Measurements from ENCODE around the gene EMCN.

Gene EMCN

DNA sequence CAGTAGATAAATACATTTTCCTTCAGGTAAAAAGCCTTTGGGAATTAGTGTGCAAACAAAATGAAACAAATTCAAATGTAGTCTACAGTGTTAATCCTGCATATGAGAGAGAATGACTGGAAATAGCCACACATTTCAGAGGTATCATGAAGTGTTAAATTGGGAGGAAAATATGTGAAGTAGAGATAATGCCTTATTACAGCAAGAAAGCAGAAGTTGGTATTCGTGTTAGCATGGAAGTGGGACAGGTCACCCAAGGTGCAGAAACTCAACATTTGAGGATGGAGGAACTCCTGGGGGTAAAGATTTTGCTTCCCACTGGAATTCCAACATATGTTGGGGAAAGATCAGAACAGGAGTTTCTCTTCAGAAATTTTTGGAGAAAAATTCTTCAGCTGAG, 51.3 kb downstream of the EMCN start:
- no peak overlapping the region for H2BK12ac ChIP-seq (ENCODE audit: low read length)
- WGBS (ENCODE audit: extremely low coverage, insufficient coverage, insufficient read length) = no CpG with 5 or more reads among the region's 1 CpG

DNA sequence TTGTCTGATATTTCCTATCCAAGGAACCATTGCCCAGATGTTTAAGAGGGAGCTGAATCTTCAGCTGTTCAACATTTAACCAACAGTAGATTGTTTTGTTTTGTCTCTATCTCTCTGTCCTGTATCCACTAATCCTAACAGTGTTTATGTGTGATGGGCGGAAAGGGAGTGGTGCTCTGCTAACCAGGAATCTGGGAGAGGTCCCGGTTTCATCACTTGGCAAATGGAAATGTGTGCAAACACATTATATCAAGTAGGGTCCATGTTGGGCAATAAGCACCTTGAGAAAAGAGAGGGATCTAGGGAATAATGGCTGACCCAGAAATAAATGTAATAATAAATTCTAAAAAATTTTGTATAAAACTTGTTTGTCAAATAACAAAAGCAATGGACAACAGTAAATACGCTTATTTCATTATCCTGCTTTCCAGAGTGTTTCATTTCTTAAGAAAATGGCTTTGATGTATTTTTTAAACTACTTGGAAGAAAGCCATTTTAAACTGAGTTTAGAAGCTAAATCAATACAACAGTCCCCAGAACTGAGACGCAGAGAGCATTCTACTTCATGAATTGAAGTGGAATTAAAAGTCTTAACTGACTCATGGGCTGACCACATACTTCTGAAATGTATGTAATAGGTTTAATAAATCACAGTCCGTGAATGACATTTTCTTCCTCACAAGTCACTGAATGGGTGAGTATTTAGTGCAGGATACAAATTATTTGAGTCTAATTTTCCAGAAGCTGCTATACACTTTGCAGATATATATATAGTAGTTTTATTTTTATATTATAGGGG, 55.8 kb downstream of the EMCN start:
- Histone ChIP-seq H3K79me2 (ENCODE audit: control insufficient read depth, insufficient read depth, low read length, poor library complexity) (no peaks in the 10 kb centered on the region), H3K14ac (ENCODE audit: low read length) (no peak overlapping the region), H2AFZ (ENCODE audit: insufficient read depth, low read length, poor library complexity) (no peak overlapping the region), H3K18ac (ENCODE audit: low read length) (no peak overlapping the region), H3K9me3 (ENCODE audit: insufficient read depth, low read depth, low read length) (no peaks in the 10 kb centered on the region), H2AK5ac (ENCODE audit: low read length) (no peak overlapping the region), H3K36me3 (ENCODE audit: control insufficient read depth in 1 of 2, insufficient read depth in 2 of 2, low read length in 2 of 2) (no peaks in the 10 kb centered on the region), H4K8ac (ENCODE audit: low read depth, low read length) (no peak overlapping the region), H3K27me3 (ENCODE audit: insufficient read depth, low read length) (no peaks in the 10 kb centered on the region), H3K4me1 (ENCODE audit: control insufficient read depth in 1 of 2, insufficient read depth in 2 of 2, low read length in 2 of 2) (no peaks in the 10 kb centered on the region), H3K4me2 (ENCODE audit: low read length) (no peak overlapping the region), H3K79me1 (ENCODE audit: low read length) (no peaks in the 10 kb centered on the region), H3K23ac (ENCODE audit: low read length) (no peak overlapping the region), H2BK12ac (ENCODE audit: low read length) (no peak overlapping the region), H3K4me3 (ENCODE audit: low read depth, low read length) (no peak overlapping the region), H4K12ac (ENCODE audit: low read depth, low read length) (no peak overlapping the region), H3K27ac (ENCODE audit: low read depth, low read length) (no peak overlapping the region), H4K91ac (ENCODE audit: low read depth, low read length) (no peak overlapping the region), H3K4ac (ENCODE audit: low read depth, low read length) (no peak overlapping the region), H2BK120ac (ENCODE audit: insufficient read depth, low read length, poor library complexity) (no peak overlapping the region), H3K9ac (ENCODE audit: low read length) (no peak overlapping the region), H2BK5ac (ENCODE audit: low read depth, low read length, poor library complexity) (no peak overlapping the region)
- DNase-seq = no peak
- no CpG with 5 or more reads among the region's 5 CpGs for WGBS (ENCODE audit: extremely low coverage, insufficient coverage, insufficient read length)

More for the DNA sequence above, 51.3 kb downstream of the EMCN start:
- H4K8ac ChIP-seq (ENCODE audit: low read depth, low read length) = no peak overlapping the region
- no peak overlapping the region for H2AFZ ChIP-seq (ENCODE audit: insufficient read depth, low read length, poor library complexity)
- H3K36me3 ChIP-seq (ENCODE audit: control insufficient read depth in 1 of 2, insufficient read depth in 2 of 2, low read length in 2 of 2) = no peaks in the 10 kb centered on the region
- H3K4me2 ChIP-seq (ENCODE audit: low read length) = no peak overlapping the region
- no peak overlapping the region for H3K4ac ChIP-seq (ENCODE audit: low read depth, low read length)
- H3K27me3 ChIP-seq (ENCODE audit: insufficient read depth, low read length) = no peaks in the 10 kb centered on the region
- H3K9ac ChIP-seq (ENCODE audit: low read length) = no peak overlapping the region
- H2AK5ac ChIP-seq (ENCODE audit: low read length) = no peak overlapping the region
- H2BK5ac ChIP-seq (ENCODE audit: low read depth, low read length, poor library complexity) = no peak overlapping the region
- H3K4me1 ChIP-seq (ENCODE audit: control insufficient read depth in 1 of 2, insufficient read depth in 2 of 2, low read length in 2 of 2) = no peaks in the 10 kb centered on the region
- no peak overlapping the region for H3K4me3 ChIP-seq (ENCODE audit: low read depth, low read length)
- H3K23ac ChIP-seq (ENCODE audit: low read length) = no peak overlapping the region
- no peak for DNase-seq
- H3K18ac ChIP-seq (ENCODE audit: low read length) = no peak overlapping the region
- no peak overlapping the region for H2BK120ac ChIP-seq (ENCODE audit: insufficient read depth, low read length, poor library complexity)
- no peak overlapping the region for H3K14ac ChIP-seq (ENCODE audit: low read length)
- H3K79me2 ChIP-seq (ENCODE audit: control insufficient read depth, insufficient read depth, low read length, poor library complexity) = no peaks in the 10 kb centered on the region
- no peaks in the 10 kb centered on the region for H3K9me3 ChIP-seq (ENCODE audit: insufficient read depth, low read depth, low read length)
- no peak overlapping the region for H4K91ac ChIP-seq (ENCODE audit: low read depth, low read length)
- no peaks in the 10 kb centered on the region for H3K79me1 ChIP-seq (ENCODE audit: low read length)
- H4K12ac ChIP-seq (ENCODE audit: low read depth, low read length) = no peak overlapping the region
- no peak overlapping the region for H3K27ac ChIP-seq (ENCODE audit: low read depth, low read length)

DNA sequence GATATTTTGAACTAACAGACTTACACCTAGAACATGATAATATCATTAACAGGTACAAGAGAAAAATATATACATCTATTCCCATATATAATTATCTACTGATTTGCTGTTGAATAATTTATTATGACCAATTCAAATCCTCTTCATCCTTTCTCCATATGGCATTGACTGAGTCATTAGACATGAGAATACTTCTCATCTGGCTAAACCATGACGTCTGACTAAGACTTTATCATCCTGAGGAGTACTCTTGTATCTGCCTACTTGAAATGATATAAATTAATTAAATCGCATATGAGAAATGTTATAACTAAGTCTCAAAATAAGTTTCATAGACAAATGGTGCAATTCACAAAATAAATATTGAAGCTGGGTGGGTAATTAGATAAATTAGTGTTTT, 67.4 kb downstream of the EMCN start:
- no peak overlapping the region for H3K18ac ChIP-seq (ENCODE audit: low read length)
- H2BK12ac ChIP-seq (ENCODE audit: low read length) = no peak overlapping the region
- H4K91ac ChIP-seq (ENCODE audit: low read depth, low read length) = no peak overlapping the region
- no peaks in the 10 kb centered on the region for H3K9me3 ChIP-seq (ENCODE audit: insufficient read depth, low read depth, low read length)
- no peak overlapping the region for H2BK5ac ChIP-seq (ENCODE audit: low read depth, low read length, poor library complexity)
- no peak overlapping the region for H2BK120ac ChIP-seq (ENCODE audit: insufficient read depth, low read length, poor library complexity)
- H3K9ac ChIP-seq (ENCODE audit: low read length) = no peak overlapping the region
- no peak overlapping the region for H4K8ac ChIP-seq (ENCODE audit: low read depth, low read length)
- H3K27me3 ChIP-seq (ENCODE audit: insufficient read depth, low read length) = no peaks in the 10 kb centered on the region
- DNase-seq = no peak
- H4K12ac ChIP-seq (ENCODE audit: low read depth, low read length) = no peak overlapping the region
- H3K79me2 ChIP-seq (ENCODE audit: control insufficient read depth, insufficient read depth, low read length, poor library complexity) = no peaks in the 10 kb centered on the region
- no CpG with 5 or more reads among the region's 2 CpGs for WGBS (ENCODE audit: extremely low coverage, insufficient coverage, insufficient read length)
- H3K4me1 ChIP-seq (ENCODE audit: control insufficient read depth in 1 of 2, insufficient read depth in 2 of 2, low read length in 2 of 2) = no peaks in the 10 kb centered on the region
- no peak overlapping the region for H3K4me3 ChIP-seq (ENCODE audit: low read depth, low read length)
- no peak overlapping the region for H2AK5ac ChIP-seq (ENCODE audit: low read length)
- H3K23ac ChIP-seq (ENCODE audit: low read length) = no peak overlapping the region
- H3K4ac ChIP-seq (ENCODE audit: low read depth, low read length) = no peak overlapping the region
- H2AFZ ChIP-seq (ENCODE audit: insufficient read depth, low read length, poor library complexity) = no peak overlapping the region
- no peak overlapping the region for H3K4me2 ChIP-seq (ENCODE audit: low read length)
- H3K14ac ChIP-seq (ENCODE audit: low read length) = no peak overlapping the region
- no peak overlapping the region for H3K27ac ChIP-seq (ENCODE audit: low read depth, low read length)
- H3K79me1 ChIP-seq (ENCODE audit: low read length) = no peaks in the 10 kb centered on the region
- H3K36me3 ChIP-seq (ENCODE audit: control insufficient read depth in 1 of 2, insufficient read depth in 2 of 2, low read length in 2 of 2) = no peaks in the 10 kb centered on the region

DNA sequence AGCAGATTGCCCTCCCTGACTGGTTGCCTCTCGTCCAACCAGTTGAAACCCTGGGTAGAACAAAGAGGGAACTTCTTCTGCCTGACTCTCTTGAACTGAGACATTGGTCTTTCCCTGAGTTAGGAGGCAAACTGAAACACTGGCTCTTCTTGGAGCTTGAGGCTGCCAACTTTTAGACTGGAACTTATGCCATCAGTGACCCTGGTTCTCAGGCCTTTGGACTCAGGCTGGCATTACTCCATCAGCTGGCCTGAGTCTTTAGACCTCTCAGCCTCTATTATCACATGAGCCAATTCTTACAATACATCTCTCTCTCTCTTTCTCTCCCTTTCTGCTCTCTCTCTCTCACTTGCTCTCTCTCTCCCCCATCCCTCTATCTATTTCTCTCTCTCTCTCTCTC, 86.4 kb downstream of the EMCN start:
- no peak overlapping the region for H4K12ac ChIP-seq (ENCODE audit: low read depth, low read length)
- H2BK12ac ChIP-seq (ENCODE audit: low read length) = no peak overlapping the region
- no peaks in the 10 kb centered on the region for H3K27me3 ChIP-seq (ENCODE audit: insufficient read depth, low read length)
- no peak overlapping the region for H2AK5ac ChIP-seq (ENCODE audit: low read length)
- H4K8ac ChIP-seq (ENCODE audit: low read depth, low read length) = no peak overlapping the region
- no peaks in the 10 kb centered on the region for H3K9me3 ChIP-seq (ENCODE audit: insufficient read depth, low read depth, low read length)
- no peak overlapping the region for H2AFZ ChIP-seq (ENCODE audit: insufficient read depth, low read length, poor library complexity)
- no peak overlapping the region for H2BK5ac ChIP-seq (ENCODE audit: low read depth, low read length, poor library complexity)
- no peak overlapping the region for H3K27ac ChIP-seq (ENCODE audit: low read depth, low read length)
- no peak overlapping the region for H3K4ac ChIP-seq (ENCODE audit: low read depth, low read length)
- H3K79me1 ChIP-seq (ENCODE audit: low read length) = no peaks in the 10 kb centered on the region
- H3K4me3 ChIP-seq (ENCODE audit: low read depth, low read length) = no peak overlapping the region
- no peaks in the 10 kb centered on the region for H3K36me3 ChIP-seq (ENCODE audit: control insufficient read depth in 1 of 2, insufficient read depth in 2 of 2, low read length in 2 of 2)
- WGBS (ENCODE audit: extremely low coverage, insufficient coverage, insufficient read length) = no CpG with 5 or more reads among the region's 1 CpG
- H3K4me2 ChIP-seq (ENCODE audit: low read length) = no peak overlapping the region
- no peak overlapping the region for H3K14ac ChIP-seq (ENCODE audit: low read length)
- H4K91ac ChIP-seq (ENCODE audit: low read depth, low read length) = no peak overlapping the region
- H3K9ac ChIP-seq (ENCODE audit: low read length) = no peak overlapping the region
- peaks cover 0 to 2% of the 10 kb centered on the region in 2 experiments for H3K4me1 ChIP-seq (ENCODE audit: control insufficient read depth in 1 of 2, insufficient read depth in 2 of 2, low read length in 2 of 2)
- H3K18ac ChIP-seq (ENCODE audit: low read length) = no peak overlapping the region
- H3K79me2 ChIP-seq (ENCODE audit: control insufficient read depth, insufficient read depth, low read length, poor library complexity) = no peaks in the 10 kb centered on the region
- DNase-seq = no peak
- no peak overlapping the region for H3K23ac ChIP-seq (ENCODE audit: low read length)
- H2BK120ac ChIP-seq (ENCODE audit: insufficient read depth, low read length, poor library complexity) = no peak overlapping the region

All from trophoblast cell (in vitro differentiated cells and primary cell).